Ovary (tissue), 3 donors: Measurements from ENCODE around the gene CFAP61.

Experiments used
- EP300 ChIP-seq: sonication (generic); formaldehyde crosslinking; IDR thresholded peaks from one replicate; pipeline ENCODE4 v1.6.1; 2017; ENCODE audit warnings: antibody characterized with exemption
- POLR2A ChIP-seq: fragments of 450-650 bp; IDR thresholded peaks from one replicate; pipeline ENCODE4 v1.6.1; 2017; ENCODE audit warnings: antibody characterized with exemption, mild to moderate bottlenecking, moderate library complexity
- TF ChIP-seq, protein P1 (sequence below), 3 donors: fragments of 450-650 bp in 2 of 3; fragments of 200-600 bp in 1 of 3; IDR thresholded peaks; one replicate each; pipeline versions ENCODE4 v1.5.1 to v1.8.0; 2016 to 2022; ENCODE audit warnings: antibody characterized with exemption in 3 of 3, mild to moderate bottlenecking in 1 of 3
- donor health status: DM: no; HTN: no; CAD: no.

DNA sequence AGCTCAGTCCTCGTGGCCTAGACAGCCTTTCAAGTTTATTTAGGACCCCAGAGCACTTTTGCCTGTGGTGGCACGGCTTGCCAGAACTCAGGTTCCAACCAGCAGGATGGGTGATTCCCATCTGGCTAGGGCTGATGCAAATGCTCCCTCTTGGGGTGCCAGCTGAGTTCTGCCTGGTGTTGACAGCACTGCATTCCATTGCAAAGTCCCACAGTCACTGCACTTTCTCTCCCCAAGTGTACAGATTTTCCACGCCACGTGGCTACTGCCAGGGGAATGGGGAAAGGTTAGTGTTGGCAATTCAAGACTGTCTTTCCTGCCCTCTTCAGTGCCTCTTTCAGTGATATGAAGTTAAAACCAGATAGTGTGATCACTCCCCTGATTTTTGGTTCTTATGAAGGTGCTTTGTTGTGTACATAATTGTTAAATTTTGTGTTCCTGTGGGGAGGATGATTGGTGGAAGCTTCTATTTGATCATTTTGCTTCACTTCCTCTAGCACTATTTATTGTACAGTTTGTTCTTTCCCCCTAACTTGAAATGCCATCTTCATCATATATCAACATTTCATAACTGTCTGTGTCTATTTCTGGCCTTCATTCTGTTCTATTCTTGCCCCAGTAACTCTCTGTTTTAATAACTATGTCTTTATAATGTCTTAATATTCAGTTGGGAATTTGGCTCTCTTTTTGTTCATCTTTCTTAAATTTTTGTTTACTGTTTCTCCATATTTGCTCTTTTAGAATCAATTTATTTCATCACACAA, 86.2 kb downstream of the CFAP61 start:
- TF ChIP-seq, protein P1, sequence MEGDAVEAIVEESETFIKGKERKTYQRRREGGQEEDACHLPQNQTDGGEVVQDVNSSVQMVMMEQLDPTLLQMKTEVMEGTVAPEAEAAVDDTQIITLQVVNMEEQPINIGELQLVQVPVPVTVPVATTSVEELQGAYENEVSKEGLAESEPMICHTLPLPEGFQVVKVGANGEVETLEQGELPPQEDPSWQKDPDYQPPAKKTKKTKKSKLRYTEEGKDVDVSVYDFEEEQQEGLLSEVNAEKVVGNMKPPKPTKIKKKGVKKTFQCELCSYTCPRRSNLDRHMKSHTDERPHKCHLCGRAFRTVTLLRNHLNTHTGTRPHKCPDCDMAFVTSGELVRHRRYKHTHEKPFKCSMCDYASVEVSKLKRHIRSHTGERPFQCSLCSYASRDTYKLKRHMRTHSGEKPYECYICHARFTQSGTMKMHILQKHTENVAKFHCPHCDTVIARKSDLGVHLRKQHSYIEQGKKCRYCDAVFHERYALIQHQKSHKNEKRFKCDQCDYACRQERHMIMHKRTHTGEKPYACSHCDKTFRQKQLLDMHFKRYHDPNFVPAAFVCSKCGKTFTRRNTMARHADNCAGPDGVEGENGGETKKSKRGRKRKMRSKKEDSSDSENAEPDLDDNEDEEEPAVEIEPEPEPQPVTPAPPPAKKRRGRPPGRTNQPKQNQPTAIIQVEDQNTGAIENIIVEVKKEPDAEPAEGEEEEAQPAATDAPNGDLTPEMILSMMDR (IDR thresholded peaks at IDR 0.05): no peak
- TF ChIP-seq POLR2A (no peak), EP300 (no peak)
